Gastrocnemius medialis (tissue), 4 donors: ENCODE measurements around the gene SNX11.
"Not testable (repeated sequence)": the region's sequence is repeated elsewhere in the genome, so short reads cannot be mapped to it uniquely, and the experiment has no call there.

Experiments used
- CTCF ChIP-seq, 5 experiments: fragments of 450-650 bp in 3 of 5; fragments of 200-600 bp in 2 of 5; sonication (generic) in 2 of 5; IDR thresholded peaks in 4 of 5; conservative IDR thresholded peaks in 1 of 5; 1 replicate in 4 of 5; 2 replicates in 1 of 5; pipeline ENCODE4 v1.5.1; 2016 to 2019; ENCODE audit warnings: antibody characterized with exemption in 5 of 5, mild to moderate bottlenecking in 3 of 5, moderate library complexity in 3 of 5
- POLR2A ChIP-seq, 2 donors: fragments of 450-650 bp; IDR thresholded peaks; one replicate each; pipeline ENCODE4 v1.6.1; 2017; ENCODE audit warnings: antibody characterized with exemption in 2 of 2, mild to moderate bottlenecking in 2 of 2, moderate library complexity in 2 of 2

- not testable (repeated sequence) for TF ChIP-seq POLR2A (IDR thresholded peaks at IDR 0.05); CTCF (IDR thresholded peaks at IDR 0.05 in 4 of 5, conservative IDR thresholded peaks at IDR 0.05 in 1 of 5)
Observed at GRCh38 chr17:48077152-48077551, 30.4 kb upstream of the SNX11 start.
